GM21447 (cell line): ENCODE data around the gene FGF14.
"Not testable (repeated sequence)": the region's sequence is repeated elsewhere in the genome, so short reads cannot be mapped to it uniquely, and the experiment has no call there.

Experiments used
- ATAC-seq: cut with Tn5 transposase; IDR thresholded peaks from one replicate; pipeline ENCODE4 v1.9.1; 2021; ENCODE audit not compliant: unreplicated experiment

Gene FGF14

GRCh38 chr13:102141625-102142472 lies 260.0 kb downstream of the FGF14 start:
- ATAC-seq, result no peak

GRCh38 chr13:102139626-102140025 lies 262.2 kb downstream of the FGF14 start:
- ATAC-seq, result no peak

GRCh38 chr13:102138635-102139190 lies 263.1 kb downstream of the FGF14 start:
- ATAC-seq, result no peak

GRCh38 chr13:102137904-102138303 lies 263.9 kb downstream of the FGF14 start:
- not testable (repeated sequence) for ATAC-seq

- ATAC-seq, result no peak
Measured at GRCh38 chr13:102136735-102137296, 265.0 kb downstream of the FGF14 start.

GRCh38 chr13:102132777-102133295 lies 269.0 kb downstream of the FGF14 start:
- no peak for ATAC-seq

GRCh38 chr13:102131246-102131645 lies 270.6 kb downstream of the FGF14 start:
- no peak for ATAC-seq

- ATAC-seq, result peak; percentile 69
Measured at GRCh38 chr13:102128216-102128810, 273.5 kb downstream of the FGF14 start.

GRCh38 chr13:102127153-102127552 lies 274.7 kb downstream of the FGF14 start:
- no peak for ATAC-seq

GRCh38 chr13:102122147-102122546 lies 279.7 kb downstream of the FGF14 start:
- ATAC-seq, result no peak

GRCh38 chr13:102117175-102117831 lies 284.5 kb downstream of the FGF14 start:
- ATAC-seq, result no peak

GRCh38 chr13:102103469-102103868 lies 298.4 kb downstream of the FGF14 start:
- no peak for ATAC-seq

GRCh38 chr13:102100234-102100633 lies 301.6 kb downstream of the FGF14 start:
- ATAC-seq, result no peak

GRCh38 chr13:102097708-102098107 lies 304.1 kb downstream of the FGF14 start:
- ATAC-seq, result no peak

- not testable (repeated sequence) for ATAC-seq
Measured at GRCh38 chr13:102093288-102093687, 308.6 kb downstream of the FGF14 start.

- ATAC-seq, result no peak
Measured at GRCh38 chr13:102091231-102091630, 310.6 kb downstream of the FGF14 start.

GRCh38 chr13:102090532-102090931 lies 311.3 kb downstream of the FGF14 start:
- ATAC-seq, result no peak

GRCh38 chr13:102089722-102090121 lies 312.1 kb downstream of the FGF14 start:
- no peak for ATAC-seq

- ATAC-seq, result no peak
Measured at GRCh38 chr13:102089177-102089576, 312.7 kb downstream of the FGF14 start.

- no peak for ATAC-seq
Measured at GRCh38 chr13:102073251-102073650, 328.6 kb downstream of the FGF14 start.

- ATAC-seq, result no peak
Measured at GRCh38 chr13:102071711-102072110, 330.1 kb downstream of the FGF14 start.
